CD14-positive monocyte (primary cell): ENCODE measurements around the gene UGT1A9. TPM values are rescaled to one million over a fixed set of nuclear protein-coding genes. Genes with fewer than 3 reads are reported as not detected.
A peak's percentile ranks its signal among the peaks of the same experiment; 100 is the strongest.

Experiments used
- DNase-seq, 3 donors: peaks; one replicate each; pipeline ENCODE4 v3.0.0-alpha.2; 2011 to 2022
- H2AFZ ChIP-seq: 2 replicates; pipeline ENCODE4 v1.6.0; 2012; ENCODE audit warnings: mild to moderate bottlenecking, low read depth, low read length, inconsistent platforms; ENCODE audit not compliant: insufficient read depth, poor library complexity, severe bottlenecking
- H3K27ac ChIP-seq, 2 donors: 1 replicate in 1 of 2; 2 replicates in 1 of 2; pipeline ENCODE4 v1.5.1; 2012 to 2013; ENCODE audit warnings: low read length in 2 of 2, control low read depth in 1 of 2, inconsistent platforms in 1 of 2, low read depth in 1 of 2, mild to moderate bottlenecking in 1 of 2
- H3K27me3 ChIP-seq, 2 donors: one replicate each; pipeline versions ENCODE4 v1.6.0 to v1.6.1; 2011 to 2013; ENCODE audit warnings: low read length in 2 of 2; ENCODE audit not compliant: control insufficient read depth in 2 of 2, insufficient read depth in 2 of 2
- H3K36me3 ChIP-seq, 2 donors: replicated peaks in 1 of 2; 1 replicate in 1 of 2; 2 replicates in 1 of 2; pipeline versions ENCODE4 v1.5.1 to v1.6.1; 2012 to 2013; ENCODE audit warnings: low read length in 2 of 2, control low read depth in 1 of 2, inconsistent platforms in 1 of 2, mild to moderate bottlenecking in 1 of 2; ENCODE audit not compliant: insufficient read depth in 2 of 2, control insufficient read depth in 1 of 2
- H3K4me1 ChIP-seq, 2 donors: 1 replicate in 1 of 2; 2 replicates in 1 of 2; pipeline versions ENCODE4 v1.5.1 to v1.6.1; 2012 to 2013; ENCODE audit warnings: low read length in 2 of 2, control low read depth in 1 of 2, inconsistent platforms in 1 of 2, mild to moderate bottlenecking in 1 of 2, moderate library complexity in 1 of 2; ENCODE audit not compliant: insufficient read depth in 2 of 2, control insufficient read depth in 1 of 2
- H3K4me2 ChIP-seq: replicated peaks from 2 replicates; pipeline ENCODE3; 2012; ENCODE audit warnings: low read length, moderate library complexity, mild to moderate bottlenecking; ENCODE audit not compliant: poor library complexity, severe bottlenecking; ENCODE audit errors: extremely low read depth
- H3K4me3 ChIP-seq, 3 experiments: fragments of 200-600 bp in 1 of 3; sonication (generic) in 1 of 3; replicated peaks in 1 of 3; 1 replicate in 2 of 3; 2 replicates in 1 of 3; pipeline ENCODE4 v1.5.1; 2011 to 2013; ENCODE audit warnings: low read length in 3 of 3, mild to moderate bottlenecking in 3 of 3, control low read depth in 2 of 3, low read depth in 2 of 3, inconsistent platforms in 1 of 3, moderate library complexity in 1 of 3
- H3K79me2 ChIP-seq: 2 replicates; pipeline ENCODE4 v1.6.0; 2012; ENCODE audit warnings: mild to moderate bottlenecking, control low read depth, inconsistent platforms, low read length, moderate library complexity; ENCODE audit not compliant: insufficient read depth
- H3K9ac ChIP-seq: 2 replicates; pipeline ENCODE4 v1.6.0; 2017; ENCODE audit warnings: low read length, mild to moderate bottlenecking; ENCODE audit not compliant: insufficient read depth, poor library complexity, severe bottlenecking
- H3K9me3 ChIP-seq, 2 donors: replicated peaks in 1 of 2; 1 replicate in 1 of 2; 2 replicates in 1 of 2; pipeline versions ENCODE4 v1.5.1 to v1.6.1; 2012 to 2013; ENCODE audit warnings: low read length in 2 of 2, control low read depth in 1 of 2; ENCODE audit not compliant: control insufficient read depth in 1 of 2, insufficient read depth in 1 of 2
- H4K20me1 ChIP-seq: 2 replicates; pipeline ENCODE4 v1.6.0; 2012; ENCODE audit warnings: mild to moderate bottlenecking, low read length, control low read depth, moderate library complexity; ENCODE audit not compliant: insufficient read depth
- H3K27ac Mint-ChIP-seq, 7 donors: one replicate each; pipeline ENCODE4 v1.8.0; 2020; ENCODE audit warnings: mild to moderate bottlenecking in 7 of 7, mixed read lengths in 7 of 7, moderate library complexity in 6 of 7, inconsistent platforms in 2 of 7
- H3K27me3 Mint-ChIP-seq, 3 donors: one replicate each; pipeline ENCODE4 v1.8.0; 2021 to 2022; ENCODE audit warnings: low read depth in 3 of 3, mild to moderate bottlenecking in 3 of 3, mixed read lengths in 3 of 3, moderate library complexity in 3 of 3, inconsistent platforms in 1 of 3
- H3K36me3 Mint-ChIP-seq, 2 donors: one replicate each; pipeline ENCODE4 v1.8.0; 2020; ENCODE audit warnings: mixed read lengths in 2 of 2, inconsistent platforms in 1 of 2, mild to moderate bottlenecking in 1 of 2
- H3K4me1 Mint-ChIP-seq: one replicate; pipeline ENCODE4 v1.8.0; 2020; ENCODE audit warnings: mild to moderate bottlenecking, mixed read lengths
- H3K4me3 Mint-ChIP-seq, 2 donors: one replicate each; pipeline ENCODE4 v1.8.0; 2020; ENCODE audit warnings: mild to moderate bottlenecking in 2 of 2, mixed read lengths in 2 of 2, moderate library complexity in 1 of 2
- H3K9me3 Mint-ChIP-seq, 7 donors: one replicate each; pipeline ENCODE4 v1.8.0; 2020 to 2022; ENCODE audit warnings: mixed read lengths in 7 of 7, mild to moderate bottlenecking in 6 of 7, moderate library complexity in 6 of 7, inconsistent platforms in 2 of 7
- WGBS: methylation state at CpG from one replicate; pipeline ENCODE4 v1.1.5; 2013; ENCODE audit warnings: missing lambda C conversion rate; ENCODE audit not compliant: insufficient coverage; 5-methylcytosine and 5-hydroxymethylcytosine counted together
- intact Hi-C, 2 donors: fragments of 100-400 bp; cut with micrococcal nuclease; formaldehyde crosslinking; loops; one replicate each; pipeline versions ENCODE4 v1.15.0 to v1.15.1; 2023
- polyA plus RNA-seq, 3 donors: library from polyadenylated mRNA; depleted of rRNA in 1 of 3; unstranded in 2 of 3; stranded (reverse) in 1 of 3; fragments of 300-500 nt in 2 of 3; fragments of >200 nt in 1 of 3; fragmentation: Illumina TruSeq in 2 of 3; gene quantifications; 1 replicate in 2 of 3; 2 replicates in 1 of 3; pipeline ENCODE4 v1.2.3, GENCODE V29; 2012 to 2021
- TF ChIP-seq, protein P1 (sequence below): fragments of 200-600 bp; IDR thresholded peaks from one replicate; pipeline ENCODE4 v1.8.0; 2022; ENCODE audit warnings: antibody characterized with exemption, mild to moderate bottlenecking

UGT1A9 gene
- polyA plus RNA-seq, 3 donors = not detected

DNA sequence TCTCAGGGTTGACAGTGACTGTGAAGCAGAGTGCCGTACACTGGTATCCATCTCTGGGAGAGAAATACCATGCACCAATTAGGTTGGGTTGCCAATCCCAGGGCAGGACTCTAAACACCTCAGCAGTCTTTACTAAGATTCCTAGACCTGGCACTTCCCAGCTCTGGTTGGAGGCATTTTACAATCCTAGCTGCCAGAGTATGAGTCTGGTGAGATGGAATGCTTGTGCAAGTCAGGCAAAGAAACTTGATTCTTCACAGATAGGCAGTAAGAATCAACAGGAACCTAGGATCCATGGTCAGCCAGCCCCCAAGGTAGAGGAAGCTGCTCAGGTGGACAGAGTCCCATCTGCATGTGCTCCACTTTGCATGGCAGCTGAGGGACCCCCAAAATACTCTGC is 35.0 kb downstream of the UGT1A9 start:
- TF ChIP-seq, protein P1, sequence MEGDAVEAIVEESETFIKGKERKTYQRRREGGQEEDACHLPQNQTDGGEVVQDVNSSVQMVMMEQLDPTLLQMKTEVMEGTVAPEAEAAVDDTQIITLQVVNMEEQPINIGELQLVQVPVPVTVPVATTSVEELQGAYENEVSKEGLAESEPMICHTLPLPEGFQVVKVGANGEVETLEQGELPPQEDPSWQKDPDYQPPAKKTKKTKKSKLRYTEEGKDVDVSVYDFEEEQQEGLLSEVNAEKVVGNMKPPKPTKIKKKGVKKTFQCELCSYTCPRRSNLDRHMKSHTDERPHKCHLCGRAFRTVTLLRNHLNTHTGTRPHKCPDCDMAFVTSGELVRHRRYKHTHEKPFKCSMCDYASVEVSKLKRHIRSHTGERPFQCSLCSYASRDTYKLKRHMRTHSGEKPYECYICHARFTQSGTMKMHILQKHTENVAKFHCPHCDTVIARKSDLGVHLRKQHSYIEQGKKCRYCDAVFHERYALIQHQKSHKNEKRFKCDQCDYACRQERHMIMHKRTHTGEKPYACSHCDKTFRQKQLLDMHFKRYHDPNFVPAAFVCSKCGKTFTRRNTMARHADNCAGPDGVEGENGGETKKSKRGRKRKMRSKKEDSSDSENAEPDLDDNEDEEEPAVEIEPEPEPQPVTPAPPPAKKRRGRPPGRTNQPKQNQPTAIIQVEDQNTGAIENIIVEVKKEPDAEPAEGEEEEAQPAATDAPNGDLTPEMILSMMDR = no peak
- Histone ChIP-seq H4K20me1 (no peaks in the 10 kb centered on the region), H3K4me1 (no peaks in the 10 kb centered on the region), H2AFZ (no peak overlapping the region), H3K36me3 (no peaks in the 10 kb centered on the region), H3K27ac (no peak overlapping the region), H3K9me3 (no peaks in the 10 kb centered on the region), H3K9ac (no peak overlapping the region), H3K79me2 (no peaks in the 10 kb centered on the region), H3K4me2 (no peak overlapping the region), H3K4me3 (no peak overlapping the region), H3K27me3 (no peaks in the 10 kb centered on the region)
- Mint-ChIP-seq H3K27me3 (peaks cover 3 to 4% (median 4%) of the 10 kb centered on the region in 3 donors), H3K4me1 (no peaks in the 10 kb centered on the region), H3K4me3 (no peak overlapping the region), H3K27ac (no peak overlapping the region), H3K36me3 (no peaks in the 10 kb centered on the region), H3K9me3 (peaks cover 0 to 3% (median 0%) of the 10 kb centered on the region in 7 donors)
- WGBS = no CpG with 5 or more reads among the region's 1 CpG
- no peak for DNase-seq
- intact Hi-C loops = no loop called here

DNA sequence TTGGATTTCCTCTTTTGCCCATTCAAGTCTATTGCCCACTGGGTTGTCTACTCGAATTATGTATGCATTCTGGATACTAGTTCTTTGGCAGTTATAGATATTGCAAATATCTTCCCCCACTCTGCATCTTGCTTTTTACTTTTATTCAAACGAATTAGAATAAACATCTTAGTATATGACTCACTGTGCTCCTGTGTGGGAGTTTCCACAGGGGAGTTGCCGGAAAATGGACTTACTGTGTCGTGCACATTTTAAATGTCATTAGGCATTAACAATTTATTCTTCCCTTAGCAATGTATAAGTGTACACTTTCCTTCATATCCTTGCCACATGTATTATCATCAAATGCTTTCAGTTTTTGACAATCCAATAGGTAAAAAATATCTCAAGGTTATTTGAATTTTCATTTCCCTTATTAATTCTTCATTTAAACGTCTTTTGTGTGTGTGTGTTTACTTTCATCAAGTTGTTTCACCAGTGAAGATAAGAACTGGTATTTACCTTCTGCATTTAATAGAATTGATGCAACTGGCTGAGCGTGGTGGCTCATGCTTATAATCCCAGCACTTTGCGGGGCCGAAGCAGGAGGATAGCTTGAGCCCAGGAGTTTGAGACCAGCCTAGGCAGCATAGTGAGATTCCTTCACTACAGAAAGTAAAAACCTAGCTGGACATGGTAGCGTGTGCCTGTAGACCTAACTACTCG is 36.4 kb downstream of the UGT1A9 start:
- peak overlapping the region in 1 of 7 donors; percentile 47 for H3K27ac Mint-ChIP-seq
- no peaks in the 10 kb centered on the region for H4K20me1 ChIP-seq
- TF ChIP-seq, protein P1 = no peak
- no peaks in the 10 kb centered on the region for H3K27me3 ChIP-seq
- no peaks in the 10 kb centered on the region for H3K4me1 ChIP-seq
- H3K9ac ChIP-seq = no peak overlapping the region
- H3K4me1 Mint-ChIP-seq = no peaks in the 10 kb centered on the region
- no peaks in the 10 kb centered on the region for H3K9me3 ChIP-seq
- H3K4me2 ChIP-seq = no peak overlapping the region
- H3K9me3 Mint-ChIP-seq = peaks cover 0 to 2% (median 0%) of the 10 kb centered on the region in 7 donors
- no peak for DNase-seq
- H3K79me2 ChIP-seq = no peaks in the 10 kb centered on the region
- H3K27me3 Mint-ChIP-seq = peaks cover 3 to 6% (median 5%) of the 10 kb centered on the region in 3 donors
- no peak overlapping the region for H3K27ac ChIP-seq
- no peak overlapping the region for H3K4me3 ChIP-seq
- 100% methylated on average over 1 of the region's 10 CpGs for WGBS
- H3K36me3 ChIP-seq = no peaks in the 10 kb centered on the region
- H3K4me3 Mint-ChIP-seq = no peak overlapping the region
- no peak overlapping the region for H2AFZ ChIP-seq
- no peaks in the 10 kb centered on the region for H3K36me3 Mint-ChIP-seq
- intact Hi-C loops = no loop called here
